ENCODE data around the gene WNT5B. TPM values are rescaled to one million over a fixed set of nuclear protein-coding genes. Genes with fewer than 3 reads are reported as not detected.
"Not testable (repeated sequence)": the region's sequence is repeated elsewhere in the genome, so short reads cannot be mapped to it uniquely, and the experiment has no call there.

The WNT5B gene
- total and polyA plus RNA-seq, 2 donors, result 4.1 to 4.8 TPM

- no peaks in the 10 kb centered on the region for H3K36me3 ChIP-seq (ENCODE audit: control insufficient read depth in 2 of 2, insufficient read depth in 2 of 2, low read length in 1 of 2)
- no peak overlapping the region for H3K27ac ChIP-seq (ENCODE audit: low read depth in 1 of 2, low read length in 1 of 2)
- peaks cover 2% of the 10 kb centered on the region in 2 donors for H3K4me1 ChIP-seq (ENCODE audit: control insufficient read depth in 2 of 2, insufficient read depth in 2 of 2, low read length in 2 of 2)
- no peaks in the 10 kb centered on the region for H3K27me3 ChIP-seq (ENCODE audit: control insufficient read depth in 2 of 2, insufficient read depth in 1 of 2, low read length in 1 of 2)
- no peak for DNase-seq (ENCODE audit: low read depth in 6 of 9, low spot score in 9 of 9)
- H3K9me3 ChIP-seq (ENCODE audit: control insufficient read depth in 2 of 2, insufficient read depth in 1 of 2, low read length in 1 of 2), result no peaks in the 10 kb centered on the region
- H3K4me3 ChIP-seq (ENCODE audit: low read length in 2 of 2), result no peak overlapping the region
- over 99% methylated on average over 5 of the region's 5 CpGs for WGBS
Observed at GRCh38 chr12:1688086-1688710, 59.2 kb downstream of the WNT5B start.

- Histone ChIP-seq H3K27ac (ENCODE audit: low read depth in 1 of 2, low read length in 1 of 2) (peak within 1 kb of the TSS; percentile 95 to 97), H3K36me3 (ENCODE audit: control insufficient read depth in 2 of 2, insufficient read depth in 2 of 2, low read length in 1 of 2) (no peaks in the 10 kb centered on the region), H3K9me3 (ENCODE audit: control insufficient read depth in 2 of 2, insufficient read depth in 1 of 2, low read length in 1 of 2) (no peaks in the 10 kb centered on the region), H3K4me1 (ENCODE audit: control insufficient read depth in 2 of 2, insufficient read depth in 2 of 2, low read length in 2 of 2) (peaks cover 2% of the 10 kb centered on the region in 2 donors), H3K27me3 (ENCODE audit: control insufficient read depth in 2 of 2, insufficient read depth in 1 of 2, low read length in 1 of 2) (no peaks in the 10 kb centered on the region), H3K4me3 (ENCODE audit: low read length in 2 of 2) (peak within 1 kb of the TSS; percentile 94)
- under 1% methylated on average over 59 of the region's 59 CpGs for WGBS
- DNase-seq (ENCODE audit: low read depth in 6 of 9, low spot score in 9 of 9), result peak; percentile 87 to 97 (median 90)
Observed at GRCh38 chr12:1690578-1691122, 61.6 kb downstream of the WNT5B start, which contains the start of gene ADIPOR2. ADIPOR2 (plus strand) TSS chr12:1691070; CDS start chr12:1754344, 63,274 bp downstream.

GRCh38 chr12:1691123-1692007 is 62.3 kb downstream of the WNT5B start:
- Histone ChIP-seq H3K9me3 (ENCODE audit: control insufficient read depth in 2 of 2, insufficient read depth in 1 of 2, low read length in 1 of 2) (no peaks in the 10 kb centered on the region), H3K4me3 (ENCODE audit: low read length in 2 of 2) (peak overlapping the region; percentile 94), H3K36me3 (ENCODE audit: control insufficient read depth in 2 of 2, insufficient read depth in 2 of 2, low read length in 1 of 2) (no peaks in the 10 kb centered on the region), H3K27me3 (ENCODE audit: control insufficient read depth in 2 of 2, insufficient read depth in 1 of 2, low read length in 1 of 2) (no peaks in the 10 kb centered on the region), H3K27ac (ENCODE audit: low read depth in 1 of 2, low read length in 1 of 2) (peak overlapping the region; percentile 76 to 82), H3K4me1 (ENCODE audit: control insufficient read depth in 2 of 2, insufficient read depth in 2 of 2, low read length in 2 of 2) (peaks cover 2% of the 10 kb centered on the region in 2 donors)
- DNase-seq (ENCODE audit: low read depth in 6 of 9, low spot score in 9 of 9), result peak in 2 of 9 donors; percentile 7 to 23
- under 1% methylated on average over 56 of the region's 56 CpGs for WGBS

GRCh38 chr12:1692226-1692625 is 63.2 kb downstream of the WNT5B start:
- 77% methylated on average over 4 of the region's 4 CpGs for WGBS
- DNase-seq (ENCODE audit: low read depth in 6 of 9, low spot score in 9 of 9), result no peak
- Histone ChIP-seq H3K27ac (ENCODE audit: low read depth in 1 of 2, low read length in 1 of 2) (no peak overlapping the region), H3K36me3 (ENCODE audit: control insufficient read depth in 2 of 2, insufficient read depth in 2 of 2, low read length in 1 of 2) (no peaks in the 10 kb centered on the region), H3K27me3 (ENCODE audit: control insufficient read depth in 2 of 2, insufficient read depth in 1 of 2, low read length in 1 of 2) (no peaks in the 10 kb centered on the region), H3K9me3 (ENCODE audit: control insufficient read depth in 2 of 2, insufficient read depth in 1 of 2, low read length in 1 of 2) (no peaks in the 10 kb centered on the region), H3K4me1 (ENCODE audit: control insufficient read depth in 2 of 2, insufficient read depth in 2 of 2, low read length in 2 of 2) (peaks cover 2% of the 10 kb centered on the region in 2 donors), H3K4me3 (ENCODE audit: low read length in 2 of 2) (no peak overlapping the region)

- no peak overlapping the region for H3K4me3 ChIP-seq (ENCODE audit: low read length in 2 of 2)
- H3K4me1 ChIP-seq (ENCODE audit: control insufficient read depth in 2 of 2, insufficient read depth in 2 of 2, low read length in 2 of 2), result peaks cover 2% of the 10 kb centered on the region in 2 donors
Observed at GRCh38 chr12:1692895-1693610, 64.0 kb downstream of the WNT5B start.

GRCh38 chr12:1695097-1695496 is 66.1 kb downstream of the WNT5B start:
- 98% methylated on average over 8 of the region's 8 CpGs for WGBS
- H3K4me1 ChIP-seq (ENCODE audit: control insufficient read depth in 2 of 2, insufficient read depth in 2 of 2, low read length in 2 of 2); DNase-seq (ENCODE audit: low read depth in 6 of 9, low spot score in 9 of 9); H3K27me3 ChIP-seq (ENCODE audit: control insufficient read depth in 2 of 2, insufficient read depth in 1 of 2, low read length in 1 of 2); H3K4me3 ChIP-seq (ENCODE audit: low read length in 2 of 2); H3K27ac ChIP-seq (ENCODE audit: low read depth in 1 of 2, low read length in 1 of 2); H3K36me3 ChIP-seq (ENCODE audit: control insufficient read depth in 2 of 2, insufficient read depth in 2 of 2, low read length in 1 of 2); H3K9me3 ChIP-seq (ENCODE audit: control insufficient read depth in 2 of 2, insufficient read depth in 1 of 2, low read length in 1 of 2): not testable (repeated sequence)

More at GRCh38 chr12:1692895-1693610, 64.0 kb downstream of the WNT5B start:
- 88% methylated on average over 15 of the region's 15 CpGs for WGBS
- DNase-seq (ENCODE audit: low read depth in 6 of 9, low spot score in 9 of 9), result no peak
- Histone ChIP-seq H3K9me3 (ENCODE audit: control insufficient read depth in 2 of 2, insufficient read depth in 1 of 2, low read length in 1 of 2) (no peaks in the 10 kb centered on the region), H3K36me3 (ENCODE audit: control insufficient read depth in 2 of 2, insufficient read depth in 2 of 2, low read length in 1 of 2) (no peaks in the 10 kb centered on the region), H3K27me3 (ENCODE audit: control insufficient read depth in 2 of 2, insufficient read depth in 1 of 2, low read length in 1 of 2) (no peaks in the 10 kb centered on the region), H3K27ac (ENCODE audit: low read depth in 1 of 2, low read length in 1 of 2) (no peak overlapping the region)

GRCh38 chr12:1695886-1696670 is 67.0 kb downstream of the WNT5B start:
- H3K9me3 ChIP-seq (ENCODE audit: control insufficient read depth in 2 of 2, insufficient read depth in 1 of 2, low read length in 1 of 2), result no peaks in the 10 kb centered on the region
- H3K27me3 ChIP-seq (ENCODE audit: control insufficient read depth in 2 of 2, insufficient read depth in 1 of 2, low read length in 1 of 2), result no peaks in the 10 kb centered on the region
- no peak for DNase-seq (ENCODE audit: low read depth in 6 of 9, low spot score in 9 of 9)
- no peak overlapping the region for H3K27ac ChIP-seq (ENCODE audit: low read depth in 1 of 2, low read length in 1 of 2)
- no peak overlapping the region for H3K4me3 ChIP-seq (ENCODE audit: low read length in 2 of 2)
- WGBS, result 74% methylated on average over 8 of the region's 8 CpGs
- H3K4me1 ChIP-seq (ENCODE audit: control insufficient read depth in 2 of 2, insufficient read depth in 2 of 2, low read length in 2 of 2), result peaks cover 0 to 2% of the 10 kb centered on the region in 2 donors
- H3K36me3 ChIP-seq (ENCODE audit: control insufficient read depth in 2 of 2, insufficient read depth in 2 of 2, low read length in 1 of 2), result no peaks in the 10 kb centered on the region

- H3K27me3 ChIP-seq (ENCODE audit: control insufficient read depth in 2 of 2, insufficient read depth in 1 of 2, low read length in 1 of 2), result no peaks in the 10 kb centered on the region
- peaks cover 0 to 2% of the 10 kb centered on the region in 2 donors for H3K4me1 ChIP-seq (ENCODE audit: control insufficient read depth in 2 of 2, insufficient read depth in 2 of 2, low read length in 2 of 2)
- H3K9me3 ChIP-seq (ENCODE audit: control insufficient read depth in 2 of 2, insufficient read depth in 1 of 2, low read length in 1 of 2), result no peaks in the 10 kb centered on the region
- no peaks in the 10 kb centered on the region for H3K36me3 ChIP-seq (ENCODE audit: control insufficient read depth in 2 of 2, insufficient read depth in 2 of 2, low read length in 1 of 2)
- no peak overlapping the region for H3K4me3 ChIP-seq (ENCODE audit: low read length in 2 of 2)
- DNase-seq (ENCODE audit: low read depth in 6 of 9, low spot score in 9 of 9), result no peak
- H3K27ac ChIP-seq (ENCODE audit: low read depth in 1 of 2, low read length in 1 of 2), result no peak overlapping the region
Observed at GRCh38 chr12:1696800-1697199, 67.8 kb downstream of the WNT5B start.

Data from thymus (tissue), 11 donors.